Erythroblast (primary cell): Measurements from ENCODE around the gene SPACA7.

Experiments
- DNase-seq, 2 experiments: peaks; one replicate each; lab custom pipeline; 2025; lab: John Stamatoyannopoulos, UW
- GATA1 ChIP-seq: IDR thresholded peaks from 2 replicates; pipeline ENCODE4 v1.6.1; 2011; ENCODE audit warnings: low read depth, mild to moderate bottlenecking, control low read depth, low read length, moderate library complexity
- POLR2A ChIP-seq: IDR thresholded peaks from 2 replicates; pipeline ENCODE4 v1.6.1; 2011; ENCODE audit warnings: mild to moderate bottlenecking, low read length

SPACA7 gene

DNA sequence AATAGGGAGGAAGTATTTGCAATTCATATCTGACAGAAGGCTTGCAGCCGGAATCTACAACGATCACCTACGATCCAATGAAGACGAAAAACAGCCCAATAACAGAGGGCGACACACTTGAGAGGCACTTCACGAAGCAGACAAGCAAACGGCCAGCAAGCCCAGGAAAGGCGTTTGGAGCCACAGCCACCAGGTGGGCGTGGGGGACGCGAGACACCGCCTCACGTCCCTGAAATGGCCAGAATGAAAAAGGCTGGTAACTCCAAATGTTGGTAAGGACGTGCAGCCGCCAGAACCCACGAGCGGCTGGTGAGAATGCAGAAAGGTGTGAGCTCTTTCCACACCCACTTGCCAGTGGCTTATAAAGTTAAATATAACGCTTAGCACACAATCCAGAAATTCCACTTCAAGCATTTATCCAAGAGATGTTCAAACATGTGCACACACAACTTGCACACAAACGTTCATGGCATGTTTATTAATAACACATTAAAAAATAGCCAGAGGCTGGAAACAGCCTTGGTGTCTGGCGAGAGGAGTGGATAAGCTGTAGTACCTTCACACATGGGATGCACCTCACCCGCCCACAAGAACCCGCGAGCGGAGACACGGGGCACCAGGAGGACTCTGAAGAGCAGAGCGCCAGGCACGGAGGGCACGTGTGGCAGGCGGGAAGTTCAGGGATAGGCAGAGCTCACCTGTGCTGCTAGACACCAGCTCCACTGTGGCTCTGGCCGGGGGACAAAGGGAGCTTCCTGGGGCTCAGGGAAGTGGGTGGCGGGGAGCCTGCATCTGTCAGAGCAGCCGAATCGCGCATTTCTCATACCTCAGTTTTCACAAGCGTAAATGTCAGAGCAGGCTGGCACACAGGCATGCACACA, 89.3 kb downstream of the SPACA7 start:
- DNase-seq, result no peak
- TF ChIP-seq POLR2A, result no peak
- no peak for TF ChIP-seq GATA1

DNA sequence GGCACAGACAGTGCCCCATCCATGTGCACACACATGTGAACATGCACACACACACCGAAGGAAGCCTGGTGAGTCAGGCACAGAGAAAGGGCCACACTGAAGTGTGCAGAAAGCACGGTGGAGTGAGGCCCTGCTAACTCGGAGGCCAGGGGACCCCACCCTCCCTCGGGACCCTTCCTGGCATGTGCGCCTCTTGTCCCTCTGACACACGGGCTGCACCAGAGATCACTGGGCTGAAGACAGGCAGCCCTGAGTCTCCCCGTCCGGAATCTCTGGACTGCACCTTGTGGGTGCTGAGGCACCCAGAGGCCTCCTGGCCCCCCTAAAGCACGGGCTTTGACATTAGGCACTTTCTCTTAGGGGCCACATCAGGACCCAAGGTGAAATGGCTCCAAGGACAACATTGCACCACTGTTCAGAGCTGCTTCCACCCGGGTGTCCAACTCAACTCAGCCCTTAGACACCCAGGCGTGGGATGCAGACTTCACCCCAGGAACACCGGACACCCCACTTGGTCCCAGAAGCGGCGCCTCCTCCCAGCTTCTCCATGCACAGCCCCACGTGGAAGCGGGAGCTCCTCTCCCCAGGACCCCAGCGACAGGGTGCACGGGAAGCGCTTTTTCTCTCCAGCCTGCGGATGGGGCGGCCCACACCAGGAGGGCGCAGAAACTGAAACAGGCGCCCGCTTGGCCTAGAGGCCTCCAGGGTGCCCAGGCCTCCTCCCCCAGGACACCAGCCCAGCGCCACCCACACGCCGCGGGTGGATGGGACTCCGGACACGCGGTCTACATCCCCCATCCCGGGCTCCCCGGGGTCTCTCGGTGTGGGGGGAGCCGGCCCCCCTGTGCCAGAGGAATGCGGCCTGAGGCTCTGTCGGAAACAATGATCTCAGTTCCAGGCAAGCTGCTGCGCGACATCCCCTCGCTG, 90.2 kb downstream of the SPACA7 start:
- TF ChIP-seq GATA1 (no peak), POLR2A (no peak)
- no peak for DNase-seq

DNA sequence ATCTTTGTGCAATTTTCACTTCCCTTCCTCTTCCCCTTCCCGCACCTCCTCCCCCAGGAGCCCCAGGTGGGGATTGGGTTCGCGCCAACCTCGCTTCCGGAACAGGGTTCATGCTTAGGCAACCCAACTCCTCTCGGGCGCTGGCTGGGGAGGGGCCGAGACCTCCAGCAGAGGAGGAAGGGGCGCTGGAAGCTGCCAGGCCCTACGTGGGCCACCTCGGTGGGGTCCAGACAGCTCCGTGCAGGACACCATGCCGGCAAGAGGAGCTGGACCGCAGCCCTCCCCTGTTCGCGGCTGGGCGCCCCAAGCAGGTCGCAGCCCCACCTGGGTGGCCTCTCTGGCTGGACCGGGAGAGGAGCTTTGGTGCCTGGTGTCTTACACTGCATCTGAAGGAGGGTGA, 91.1 kb downstream of the SPACA7 start:
- TF ChIP-seq GATA1, result no peak
- no peak for TF ChIP-seq POLR2A
- DNase-seq, result no peak

DNA sequence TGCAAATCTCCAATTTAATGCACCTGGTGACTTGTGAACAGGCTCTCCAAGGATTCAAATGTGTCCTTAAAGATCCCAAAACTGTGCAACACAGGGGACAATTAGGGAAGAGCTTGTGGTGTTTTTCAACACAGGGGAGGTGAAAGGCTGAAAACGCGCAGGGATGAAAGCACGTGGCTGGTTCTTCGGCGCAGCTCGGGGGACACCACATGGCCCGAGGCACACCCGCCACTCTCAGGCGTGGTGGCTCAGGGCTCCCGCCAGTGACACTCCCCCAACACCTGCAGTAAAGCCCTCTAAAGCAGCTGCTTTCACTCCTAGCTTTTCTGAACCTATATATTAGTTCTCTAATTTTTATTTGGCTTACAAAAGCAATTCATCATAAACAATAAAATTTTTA, 91.9 kb downstream of the SPACA7 start:
- TF ChIP-seq GATA1 (no peak), POLR2A (no peak)
- DNase-seq, result no peak

DNA sequence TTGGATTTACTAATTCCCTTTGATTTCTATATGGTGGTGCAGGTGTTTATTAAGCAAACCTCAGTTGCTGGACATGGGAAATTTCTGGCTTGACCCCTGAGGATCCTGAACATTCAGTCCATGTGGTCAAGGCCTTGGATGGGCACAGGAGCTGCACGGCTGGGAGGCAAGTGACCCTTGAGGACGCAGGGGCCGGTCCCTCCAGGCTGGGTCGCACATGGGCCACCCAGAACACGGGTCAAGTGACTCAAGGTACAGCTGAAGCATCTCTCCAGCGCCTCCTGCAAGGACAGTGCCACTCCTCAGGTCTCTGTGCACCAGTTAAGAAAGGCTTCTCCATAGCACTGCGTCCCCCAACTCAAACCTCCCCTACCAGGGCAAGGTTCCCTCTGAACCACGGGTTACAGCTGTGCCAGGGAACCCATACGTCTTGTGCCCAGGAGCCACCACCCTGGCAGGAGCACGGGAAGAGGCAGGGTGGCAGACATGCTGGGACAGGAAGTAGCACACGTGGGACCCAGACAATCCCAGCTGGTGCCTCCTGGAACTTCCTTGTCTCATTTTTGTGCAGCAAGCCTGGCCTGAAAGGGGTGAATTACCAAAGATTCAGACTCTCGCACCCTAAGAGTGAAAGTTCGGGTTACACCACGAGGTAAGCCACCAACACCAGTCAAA, 93.1 kb downstream of the SPACA7 start:
- TF ChIP-seq POLR2A (no peak), GATA1 (no peak)
- no peak for DNase-seq

DNA sequence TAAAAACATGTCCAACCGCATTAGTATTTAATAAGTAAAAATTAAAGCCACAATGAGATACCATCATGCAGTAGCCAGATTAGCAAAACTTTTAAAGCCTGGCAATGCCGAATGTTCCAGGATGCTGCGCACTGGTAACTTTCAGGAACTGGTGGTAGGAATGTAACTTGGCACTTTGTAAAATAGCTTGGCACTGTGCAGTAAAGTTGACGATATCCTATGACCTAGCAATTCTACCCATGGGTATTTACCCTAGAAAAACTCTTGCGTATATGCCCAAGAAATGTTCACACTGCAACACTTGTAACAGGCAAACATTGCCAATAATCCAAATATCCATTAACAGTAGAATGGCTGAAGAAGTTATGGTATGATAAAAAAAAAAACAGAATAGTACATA, 97.7 kb downstream of the SPACA7 start:
- no peak for DNase-seq

DNA sequence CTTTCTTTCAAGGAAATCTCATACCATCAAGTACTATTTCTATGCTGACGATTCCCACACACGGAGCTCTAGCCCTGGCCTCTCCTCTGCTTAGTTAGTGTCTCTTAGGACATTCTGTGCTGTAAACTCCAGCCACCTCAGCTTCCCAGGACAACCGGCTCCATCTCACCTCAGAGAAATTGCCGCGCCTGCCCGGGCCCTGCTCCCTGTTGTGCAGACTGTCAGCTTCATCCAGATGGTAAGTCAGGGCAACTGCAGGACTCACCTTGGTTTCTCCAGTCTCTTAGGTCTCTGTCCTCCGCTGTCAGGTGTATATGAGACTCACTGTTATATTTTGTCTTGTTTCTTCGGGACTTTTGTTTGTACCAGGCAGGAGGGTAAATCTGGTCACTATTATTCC, 98.7 kb downstream of the SPACA7 start:
- no peak for TF ChIP-seq POLR2A
- no peak for TF ChIP-seq GATA1
- DNase-seq, result no peak

More for the DNA sequence above, 97.7 kb downstream of the SPACA7 start:
- TF ChIP-seq GATA1 (no peak), POLR2A (no peak)

DNA sequence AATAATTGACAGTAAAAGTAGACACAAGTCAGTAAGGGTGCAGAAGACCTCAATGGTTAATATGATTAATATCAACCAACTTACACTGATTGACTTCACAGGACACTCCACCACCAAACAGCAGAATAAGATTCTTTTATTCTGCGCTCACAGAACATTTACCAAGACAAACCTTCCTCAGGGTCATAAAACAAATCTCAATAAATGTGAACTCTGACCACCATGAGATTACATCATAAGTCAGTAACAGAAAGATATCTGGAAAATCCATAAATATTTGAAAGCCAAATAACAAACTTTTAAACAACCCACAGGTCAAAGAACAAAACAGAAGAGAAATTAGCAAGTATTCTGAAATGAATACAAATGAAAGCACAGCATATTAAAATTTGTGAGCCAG, 99.7 kb downstream of the SPACA7 start:
- DNase-seq, result no peak
- no peak for TF ChIP-seq GATA1
- no peak for TF ChIP-seq POLR2A

DNA sequence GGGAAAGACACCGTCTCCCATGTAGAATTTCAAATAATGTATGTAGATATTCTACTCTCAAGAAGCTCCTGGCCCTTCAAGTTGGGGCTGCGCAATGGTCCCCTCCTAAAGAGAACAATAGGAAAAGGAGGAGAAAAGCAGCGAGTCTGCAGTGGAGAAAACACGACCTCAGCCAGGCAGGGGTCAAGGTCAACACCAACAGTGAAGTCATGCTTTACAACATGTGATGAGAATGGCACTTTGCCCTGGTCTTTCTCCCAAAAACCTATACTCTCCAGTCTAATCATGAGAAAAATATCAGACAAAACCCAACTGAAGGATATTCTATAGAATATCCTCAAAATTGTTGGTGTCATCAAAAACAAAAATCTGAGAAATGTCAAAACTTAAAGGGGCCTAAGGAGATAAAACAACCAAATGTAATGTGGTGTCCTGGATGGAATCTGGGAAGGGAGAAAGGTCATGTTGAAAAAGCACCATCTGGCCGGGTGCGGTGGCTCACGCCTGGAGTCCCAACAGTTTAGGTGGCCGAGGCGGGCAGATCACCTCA, 101.0 kb downstream of the SPACA7 start:
- no peak for DNase-seq
- TF ChIP-seq GATA1 (no peak), POLR2A (no peak)

DNA sequence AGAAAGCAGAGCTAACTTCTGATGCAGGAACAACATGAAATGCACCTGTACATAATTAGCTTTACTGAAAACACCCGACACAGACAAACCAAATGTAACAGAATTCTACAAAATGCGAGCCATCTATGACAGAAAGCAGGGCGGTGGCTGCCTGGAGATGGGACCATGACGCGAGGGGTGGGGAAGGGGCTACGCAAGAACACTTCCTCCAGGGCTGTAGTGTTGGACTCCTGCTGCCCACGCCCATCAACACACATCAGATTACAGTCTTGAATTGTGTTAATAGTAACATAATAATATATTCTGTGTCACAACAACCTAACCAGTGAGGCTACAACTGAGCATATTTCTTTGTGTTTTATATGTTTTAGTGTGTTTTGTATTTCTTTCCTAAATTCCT, 103.2 kb downstream of the SPACA7 start:
- no peak for DNase-seq
- TF ChIP-seq GATA1 (no peak), POLR2A (no peak)

DNA sequence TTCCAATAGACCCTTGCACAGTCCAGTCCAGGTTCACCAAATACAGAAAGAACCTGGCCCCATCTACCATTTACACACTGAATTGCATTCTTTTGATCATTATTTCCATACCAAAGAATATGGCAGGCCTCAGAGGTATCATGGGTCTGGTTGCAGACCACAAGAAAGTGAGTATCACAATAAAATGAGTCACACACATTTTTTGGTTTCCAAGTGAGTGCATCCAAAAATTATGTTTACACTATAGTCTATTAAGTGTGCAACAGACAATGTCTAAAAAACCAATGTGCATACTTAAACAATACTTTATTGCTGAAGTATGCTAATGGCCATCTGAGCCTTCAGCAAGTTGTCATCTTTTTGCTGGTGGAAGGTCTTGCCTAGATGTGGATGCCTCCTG, 105.3 kb downstream of the SPACA7 start:
- no peak for DNase-seq
- TF ChIP-seq POLR2A, result no peak

DNA sequence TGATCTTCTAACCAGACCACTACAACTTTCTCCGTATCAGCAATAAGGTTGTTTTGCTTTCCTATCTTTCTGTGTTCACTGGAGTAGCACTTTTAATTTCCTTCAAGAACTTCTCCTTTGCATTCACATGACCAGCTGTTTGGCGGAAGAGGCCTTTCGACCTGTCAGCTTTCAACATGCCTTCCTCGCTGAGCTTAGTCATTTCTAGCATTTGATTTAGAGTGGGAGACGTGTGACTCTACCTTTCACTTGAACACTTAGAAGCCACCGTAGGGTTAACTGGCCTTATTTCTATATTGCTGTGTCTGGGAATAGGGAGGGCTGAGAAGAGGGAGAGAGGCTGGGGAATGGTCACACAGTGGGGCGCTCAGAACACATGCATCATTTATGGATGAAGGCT, 107.1 kb downstream of the SPACA7 start:
- TF ChIP-seq GATA1 (no peak), POLR2A (no peak)
- DNase-seq, result no peak
